Smooth muscle cell (in vitro differentiated cells): ENCODE results near the gene TAGLN2. TPM values are rescaled to one million over a fixed set of nuclear protein-coding genes. Genes with fewer than 3 reads are reported as not detected.

Experiments used
- DNase-seq: peaks from one replicate; lab custom pipeline; 2025; ENCODE audit not compliant: unreplicated experiment; lab: John Stamatoyannopoulos, UW
- H2AFZ ChIP-seq: fragments of 200-600 bp; sonication (generic); 2 replicates; pipeline ENCODE4 v1.6.0; 2016; ENCODE audit warnings: antibody characterized with exemption, low read depth, mild to moderate bottlenecking
- H3F3A ChIP-seq: fragments of 200-600 bp; sonication (generic); 2 replicates; pipeline ENCODE4 v1.6.0; 2017; ENCODE audit warnings: antibody characterized with exemption, low read depth
- H3K27ac ChIP-seq: fragments of 200-600 bp; sonication (generic); 2 replicates; pipeline ENCODE4 v1.5.1; 2016; ENCODE audit warnings: low read depth, mild to moderate bottlenecking
- H3K27me3 ChIP-seq: fragments of 200-600 bp; sonication (generic); 2 replicates; pipeline ENCODE4 v1.6.1; 2016; ENCODE audit warnings: low read depth, mild to moderate bottlenecking
- H3K36me3 ChIP-seq: fragments of 200-600 bp; sonication (generic); 2 replicates; pipeline ENCODE4 v1.5.1; 2016; ENCODE audit warnings: low read depth
- H3K4me1 ChIP-seq: fragments of 200-600 bp; sonication (generic); 2 replicates; pipeline ENCODE4 v1.5.1; 2016; ENCODE audit warnings: low read depth
- H3K4me2 ChIP-seq: fragments of 200-600 bp; sonication (generic); 2 replicates; pipeline ENCODE4 v1.6.0; 2016; ENCODE audit warnings: mild to moderate bottlenecking
- H3K4me3 ChIP-seq: fragments of 200-600 bp; sonication (generic); 2 replicates; pipeline ENCODE4 v1.5.1; 2016; ENCODE audit warnings: mild to moderate bottlenecking
- H3K79me2 ChIP-seq: fragments of 200-600 bp; sonication (generic); 2 replicates; pipeline ENCODE4 v1.6.0; 2016; ENCODE audit warnings: low read depth, mild to moderate bottlenecking
- H3K9ac ChIP-seq: fragments of 200-600 bp; sonication (generic); 2 replicates; pipeline ENCODE4 v1.6.0; 2016; ENCODE audit warnings: low read depth
- H3K9me3 ChIP-seq: fragments of 200-600 bp; sonication (generic); replicated peaks from 2 replicates; pipeline ENCODE4 v1.5.1; 2016; ENCODE audit warnings: low read depth
- H4K20me1 ChIP-seq: fragments of 200-600 bp; sonication (generic); 2 replicates; pipeline ENCODE4 v1.6.0; 2016; ENCODE audit warnings: low read depth
- WGBS: methylation state at CpG from one replicate; pipeline ENCODE4 v1.1.7; 2016; ENCODE audit warnings: low lambda C conversion rate; 5-methylcytosine and 5-hydroxymethylcytosine counted together
- polyA plus RNA-seq: library from polyadenylated mRNA; unstranded; fragments of >200 nt; fragmentation: Nextera tagmentation; extraction: Ambion mirVana; gene quantifications from 2 replicates; pipeline ENCODE4 v1.2.1, GENCODE V29; 2016
- total RNA-seq: library from RNA; depleted of rRNA; stranded (reverse); fragments of >200 nt; gene quantifications from 2 replicates; pipeline ENCODE4 v1.2.3, GENCODE V29; 2014
- TF ChIP-seq, protein P1 (sequence below): fragments of 200-600 bp; sonication (generic); IDR thresholded peaks from 2 replicates; pipeline ENCODE4 v1.5.1; 2017; ENCODE audit warnings: borderline replicate concordance, mild to moderate bottlenecking, antibody characterized with exemption; ENCODE audit not compliant: insufficient read depth, poor library complexity, severe bottlenecking

TAGLN2 gene
- total and polyA plus RNA-seq, 2 experiments from 2014 or later = 408 to 1,005 TPM

DNA sequence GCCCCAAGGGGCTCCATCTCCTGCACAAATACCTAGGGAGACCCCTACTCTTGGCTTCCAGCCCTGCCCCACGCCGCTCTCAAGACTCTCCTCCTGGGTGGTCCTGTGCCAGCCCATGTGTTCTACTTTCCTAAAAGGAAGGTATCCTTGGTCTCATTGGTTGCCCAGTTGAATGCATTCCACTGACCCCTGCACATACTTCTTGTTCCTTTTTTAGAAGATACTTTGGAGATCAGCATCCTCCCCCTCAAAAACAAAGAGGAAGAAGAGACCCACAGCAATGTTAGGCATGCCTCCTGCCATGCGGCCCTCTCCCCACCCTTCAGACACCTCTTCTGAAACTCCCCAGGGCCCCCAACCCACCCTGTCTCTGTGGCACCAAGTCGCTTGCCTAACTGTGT lies 24.7 kb upstream of the TAGLN2 start:
- TF ChIP-seq, protein P1, sequence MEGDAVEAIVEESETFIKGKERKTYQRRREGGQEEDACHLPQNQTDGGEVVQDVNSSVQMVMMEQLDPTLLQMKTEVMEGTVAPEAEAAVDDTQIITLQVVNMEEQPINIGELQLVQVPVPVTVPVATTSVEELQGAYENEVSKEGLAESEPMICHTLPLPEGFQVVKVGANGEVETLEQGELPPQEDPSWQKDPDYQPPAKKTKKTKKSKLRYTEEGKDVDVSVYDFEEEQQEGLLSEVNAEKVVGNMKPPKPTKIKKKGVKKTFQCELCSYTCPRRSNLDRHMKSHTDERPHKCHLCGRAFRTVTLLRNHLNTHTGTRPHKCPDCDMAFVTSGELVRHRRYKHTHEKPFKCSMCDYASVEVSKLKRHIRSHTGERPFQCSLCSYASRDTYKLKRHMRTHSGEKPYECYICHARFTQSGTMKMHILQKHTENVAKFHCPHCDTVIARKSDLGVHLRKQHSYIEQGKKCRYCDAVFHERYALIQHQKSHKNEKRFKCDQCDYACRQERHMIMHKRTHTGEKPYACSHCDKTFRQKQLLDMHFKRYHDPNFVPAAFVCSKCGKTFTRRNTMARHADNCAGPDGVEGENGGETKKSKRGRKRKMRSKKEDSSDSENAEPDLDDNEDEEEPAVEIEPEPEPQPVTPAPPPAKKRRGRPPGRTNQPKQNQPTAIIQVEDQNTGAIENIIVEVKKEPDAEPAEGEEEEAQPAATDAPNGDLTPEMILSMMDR = no peak
- Histone ChIP-seq H3K4me2 (no peak overlapping the region), H3K79me2 (no peaks in the 10 kb centered on the region), H3K27me3 (no peaks in the 10 kb centered on the region), H3K9ac (no peak overlapping the region), H3K36me3 (no peaks in the 10 kb centered on the region), H2AFZ (no peak overlapping the region), H3K27ac (no peak overlapping the region), H3K4me3 (no peak overlapping the region), H3F3A (no peaks in the 10 kb centered on the region), H3K4me1 (peaks cover 2% of the 10 kb centered on the region), H3K9me3 (no peaks in the 10 kb centered on the region), H4K20me1 (no peaks in the 10 kb centered on the region)
- DNase-seq = no peak
- WGBS = 91% methylated on average over 4 of the region's 4 CpGs

- no peak for DNase-seq
- TF ChIP-seq, protein P1 = no peak
- Histone ChIP-seq H3F3A (no peaks in the 10 kb centered on the region), H3K27me3 (peaks cover 6% of the 10 kb centered on the region), H3K79me2 (no peaks in the 10 kb centered on the region), H4K20me1 (no peaks in the 10 kb centered on the region), H3K27ac (no peak overlapping the region), H3K9me3 (no peaks in the 10 kb centered on the region), H2AFZ (no peak overlapping the region), H3K4me3 (no peak overlapping the region), H3K4me2 (no peak overlapping the region), H3K9ac (no peak overlapping the region), H3K36me3 (no peaks in the 10 kb centered on the region), H3K4me1 (peaks cover 11% of the 10 kb centered on the region)
- WGBS = 81% methylated on average over 6 of the region's 6 CpGs
Observed at GRCh38 chr1:159949123-159949522, 23.8 kb upstream of the TAGLN2 start.

GRCh38 chr1:159947942-159948341 lies 22.6 kb upstream of the TAGLN2 start:
- 77% methylated on average over 1 of the region's 1 CpG for WGBS
- Histone ChIP-seq H3K4me3 (no peak overlapping the region), H3K9me3 (no peaks in the 10 kb centered on the region), H3K9ac (no peak overlapping the region), H3K4me2 (no peak overlapping the region), H3K4me1 (peaks cover 14% of the 10 kb centered on the region), H4K20me1 (no peaks in the 10 kb centered on the region), H3K36me3 (no peaks in the 10 kb centered on the region), H3K27me3 (peaks cover 6% of the 10 kb centered on the region), H3K79me2 (no peaks in the 10 kb centered on the region), H2AFZ (no peak overlapping the region), H3F3A (no peaks in the 10 kb centered on the region), H3K27ac (no peak overlapping the region)
- DNase-seq = no peak
- TF ChIP-seq, protein P1 = no peak
